ENCODE data around the gene MZT2B. TPM values are rescaled to one million over a fixed set of nuclear protein-coding genes. Genes with fewer than 3 reads are reported as not detected.
"Not testable (repeated sequence)": the region's sequence is repeated elsewhere in the genome, so short reads cannot be mapped to it uniquely, and the experiment has no call there.

Gene MZT2B
- total and polyA plus RNA-seq, 2 experiments from 2014 or later = 70.9 to 233 TPM

DNA sequence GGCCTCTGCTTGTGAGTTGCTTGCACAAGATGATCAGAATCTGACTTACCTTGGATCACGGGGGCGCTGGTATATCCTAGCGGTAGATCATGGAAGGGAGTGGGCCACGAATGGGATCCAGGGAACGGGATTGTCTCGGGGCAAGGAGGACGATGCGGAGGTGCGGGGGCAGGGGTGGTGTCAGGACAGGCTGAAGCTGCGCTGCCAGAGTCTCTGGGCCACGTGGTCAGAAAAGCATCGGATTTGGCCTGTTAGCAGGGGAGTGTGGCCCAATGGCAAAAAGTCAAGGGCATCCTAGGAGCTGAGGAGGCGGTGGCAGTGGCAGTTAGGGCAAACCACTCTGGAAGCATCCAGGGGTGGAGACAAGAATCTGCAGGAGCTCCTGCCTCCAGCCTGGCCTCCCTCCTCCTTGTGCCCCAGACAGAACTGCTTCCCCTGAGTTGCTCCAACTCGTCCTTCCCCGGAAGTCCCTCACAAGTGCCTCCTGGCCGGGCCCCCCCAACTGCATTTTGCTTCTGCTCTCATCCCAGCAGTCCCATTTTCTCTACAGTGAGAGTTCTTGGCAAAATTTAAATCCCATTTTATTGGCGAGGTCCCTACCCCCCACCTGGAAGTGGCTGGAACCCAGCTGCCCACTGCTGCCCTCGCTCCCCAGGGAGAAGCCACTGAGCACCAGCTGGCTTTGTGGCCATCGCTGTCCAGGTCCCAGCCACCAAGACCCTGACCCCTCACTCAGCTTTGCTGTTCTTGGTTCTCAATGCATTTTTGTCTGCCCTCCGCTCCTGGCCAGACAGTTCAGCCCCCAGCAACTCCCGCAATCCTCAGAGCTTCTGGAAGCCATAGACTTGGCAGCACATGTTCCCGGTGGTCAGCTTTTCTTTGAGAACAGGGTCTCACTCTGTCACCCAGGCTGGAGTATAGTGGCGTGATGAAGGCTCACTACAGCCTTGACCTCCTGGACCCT lies 31.6 kb upstream of the MZT2B start (continued):
- TF ChIP-seq STAT1 (IDR thresholded peaks at IDR 0.05; ENCODE audit: unreplicated experiment) (no peak), ZNF114 (CRISPR knock-in tag; IDR thresholded peaks at IDR 0.05) (no peak), JUNB (IDR thresholded peaks at IDR 0.05; ENCODE audit: unreplicated experiment) (no peak), ZNF331 (CRISPR knock-in tag; IDR thresholded peaks at IDR 0.05; ENCODE audit: low read depth) (no peak), POLR2AphosphoS5 (IDR thresholded peaks at IDR 0.05; ENCODE audit: low read depth) (no peak), CREB1 (CRISPR knock-in tag; IDR thresholded peaks at IDR 0.05; ENCODE audit: low read depth) (no peak), EZH2phosphoT487 (IDR thresholded peaks at IDR 0.05; ENCODE audit: unreplicated experiment) (no peak), NANOG (IDR thresholded peaks at IDR 0.05; ENCODE audit: borderline replicate concordance) (no peak)
- TF ChIP-seq, protein P1, sequence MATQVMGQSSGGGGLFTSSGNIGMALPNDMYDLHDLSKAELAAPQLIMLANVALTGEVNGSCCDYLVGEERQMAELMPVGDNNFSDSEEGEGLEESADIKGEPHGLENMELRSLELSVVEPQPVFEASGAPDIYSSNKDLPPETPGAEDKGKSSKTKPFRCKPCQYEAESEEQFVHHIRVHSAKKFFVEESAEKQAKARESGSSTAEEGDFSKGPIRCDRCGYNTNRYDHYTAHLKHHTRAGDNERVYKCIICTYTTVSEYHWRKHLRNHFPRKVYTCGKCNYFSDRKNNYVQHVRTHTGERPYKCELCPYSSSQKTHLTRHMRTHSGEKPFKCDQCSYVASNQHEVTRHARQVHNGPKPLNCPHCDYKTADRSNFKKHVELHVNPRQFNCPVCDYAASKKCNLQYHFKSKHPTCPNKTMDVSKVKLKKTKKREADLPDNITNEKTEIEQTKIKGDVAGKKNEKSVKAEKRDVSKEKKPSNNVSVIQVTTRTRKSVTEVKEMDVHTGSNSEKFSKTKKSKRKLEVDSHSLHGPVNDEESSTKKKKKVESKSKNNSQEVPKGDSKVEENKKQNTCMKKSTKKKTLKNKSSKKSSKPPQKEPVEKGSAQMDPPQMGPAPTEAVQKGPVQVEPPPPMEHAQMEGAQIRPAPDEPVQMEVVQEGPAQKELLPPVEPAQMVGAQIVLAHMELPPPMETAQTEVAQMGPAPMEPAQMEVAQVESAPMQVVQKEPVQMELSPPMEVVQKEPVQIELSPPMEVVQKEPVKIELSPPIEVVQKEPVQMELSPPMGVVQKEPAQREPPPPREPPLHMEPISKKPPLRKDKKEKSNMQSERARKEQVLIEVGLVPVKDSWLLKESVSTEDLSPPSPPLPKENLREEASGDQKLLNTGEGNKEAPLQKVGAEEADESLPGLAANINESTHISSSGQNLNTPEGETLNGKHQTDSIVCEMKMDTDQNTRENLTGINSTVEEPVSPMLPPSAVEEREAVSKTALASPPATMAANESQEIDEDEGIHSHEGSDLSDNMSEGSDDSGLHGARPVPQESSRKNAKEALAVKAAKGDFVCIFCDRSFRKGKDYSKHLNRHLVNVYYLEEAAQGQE (IDR thresholded peaks at IDR 0.05; ENCODE audit: unreplicated experiment) = no peak
- TF ChIP-seq, protein P2, sequence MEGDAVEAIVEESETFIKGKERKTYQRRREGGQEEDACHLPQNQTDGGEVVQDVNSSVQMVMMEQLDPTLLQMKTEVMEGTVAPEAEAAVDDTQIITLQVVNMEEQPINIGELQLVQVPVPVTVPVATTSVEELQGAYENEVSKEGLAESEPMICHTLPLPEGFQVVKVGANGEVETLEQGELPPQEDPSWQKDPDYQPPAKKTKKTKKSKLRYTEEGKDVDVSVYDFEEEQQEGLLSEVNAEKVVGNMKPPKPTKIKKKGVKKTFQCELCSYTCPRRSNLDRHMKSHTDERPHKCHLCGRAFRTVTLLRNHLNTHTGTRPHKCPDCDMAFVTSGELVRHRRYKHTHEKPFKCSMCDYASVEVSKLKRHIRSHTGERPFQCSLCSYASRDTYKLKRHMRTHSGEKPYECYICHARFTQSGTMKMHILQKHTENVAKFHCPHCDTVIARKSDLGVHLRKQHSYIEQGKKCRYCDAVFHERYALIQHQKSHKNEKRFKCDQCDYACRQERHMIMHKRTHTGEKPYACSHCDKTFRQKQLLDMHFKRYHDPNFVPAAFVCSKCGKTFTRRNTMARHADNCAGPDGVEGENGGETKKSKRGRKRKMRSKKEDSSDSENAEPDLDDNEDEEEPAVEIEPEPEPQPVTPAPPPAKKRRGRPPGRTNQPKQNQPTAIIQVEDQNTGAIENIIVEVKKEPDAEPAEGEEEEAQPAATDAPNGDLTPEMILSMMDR (conservative IDR thresholded peaks at IDR 0.05; ENCODE audit: low read depth in 2 of 2) = no peak
- TF ChIP-seq, protein P3, sequence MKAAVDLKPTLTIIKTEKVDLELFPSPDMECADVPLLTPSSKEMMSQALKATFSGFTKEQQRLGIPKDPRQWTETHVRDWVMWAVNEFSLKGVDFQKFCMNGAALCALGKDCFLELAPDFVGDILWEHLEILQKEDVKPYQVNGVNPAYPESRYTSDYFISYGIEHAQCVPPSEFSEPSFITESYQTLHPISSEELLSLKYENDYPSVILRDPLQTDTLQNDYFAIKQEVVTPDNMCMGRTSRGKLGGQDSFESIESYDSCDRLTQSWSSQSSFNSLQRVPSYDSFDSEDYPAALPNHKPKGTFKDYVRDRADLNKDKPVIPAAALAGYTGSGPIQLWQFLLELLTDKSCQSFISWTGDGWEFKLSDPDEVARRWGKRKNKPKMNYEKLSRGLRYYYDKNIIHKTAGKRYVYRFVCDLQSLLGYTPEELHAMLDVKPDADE (IDR thresholded peaks at IDR 0.05) = no peak

DNA sequence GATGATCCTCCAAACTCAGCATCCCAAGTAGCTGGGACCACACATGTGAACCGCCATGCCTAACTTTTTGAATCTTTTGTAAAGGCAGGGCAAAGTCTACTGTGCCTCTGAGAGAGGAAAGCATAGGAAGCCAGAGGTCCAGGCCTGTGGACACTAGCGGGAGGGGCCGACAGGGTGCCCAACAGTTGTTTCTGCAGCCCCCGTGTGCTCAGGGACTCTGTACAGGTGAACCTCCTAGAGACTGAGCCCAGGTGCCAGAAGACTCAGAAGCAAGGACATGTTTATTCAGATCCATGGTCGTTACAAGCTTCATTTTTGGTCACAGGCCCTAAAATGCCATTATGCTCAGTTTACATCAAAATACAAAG lies 30.9 kb upstream of the MZT2B start:
- H2AFZ ChIP-seq; H3K4me1 ChIP-seq (ENCODE audit: insufficient read depth); H3K27me3 ChIP-seq (ENCODE audit: insufficient read depth); H3K9me2 ChIP-seq (ENCODE audit: insufficient read depth); H4K20me1 ChIP-seq (replicated peaks; ENCODE audit: insufficient read depth); H3K79me2 ChIP-seq (replicated peaks; ENCODE audit: insufficient read depth); H3K9me3 Mint-ChIP-seq; H3K4me2 ChIP-seq; H3K27me3 Mint-ChIP-seq (ENCODE audit: insufficient read depth, low read depth, poor library complexity); H3K4me3 Mint-ChIP-seq; H3K27ac ChIP-seq (ENCODE audit: low read depth); ATAC-seq; DNase-seq (ENCODE audit: low spot score); H3K4me1 Mint-ChIP-seq; H3K27ac Mint-ChIP-seq; H3K4me3 ChIP-seq; H3K36me3 ChIP-seq (ENCODE audit: insufficient read depth); H3F3A ChIP-seq (replicated peaks; ENCODE audit: low read depth): not testable (repeated sequence)
- peaks cover 21% of the 10 kb centered on the region for H3K36me3 Mint-ChIP-seq (ENCODE audit: low read depth)

DNA sequence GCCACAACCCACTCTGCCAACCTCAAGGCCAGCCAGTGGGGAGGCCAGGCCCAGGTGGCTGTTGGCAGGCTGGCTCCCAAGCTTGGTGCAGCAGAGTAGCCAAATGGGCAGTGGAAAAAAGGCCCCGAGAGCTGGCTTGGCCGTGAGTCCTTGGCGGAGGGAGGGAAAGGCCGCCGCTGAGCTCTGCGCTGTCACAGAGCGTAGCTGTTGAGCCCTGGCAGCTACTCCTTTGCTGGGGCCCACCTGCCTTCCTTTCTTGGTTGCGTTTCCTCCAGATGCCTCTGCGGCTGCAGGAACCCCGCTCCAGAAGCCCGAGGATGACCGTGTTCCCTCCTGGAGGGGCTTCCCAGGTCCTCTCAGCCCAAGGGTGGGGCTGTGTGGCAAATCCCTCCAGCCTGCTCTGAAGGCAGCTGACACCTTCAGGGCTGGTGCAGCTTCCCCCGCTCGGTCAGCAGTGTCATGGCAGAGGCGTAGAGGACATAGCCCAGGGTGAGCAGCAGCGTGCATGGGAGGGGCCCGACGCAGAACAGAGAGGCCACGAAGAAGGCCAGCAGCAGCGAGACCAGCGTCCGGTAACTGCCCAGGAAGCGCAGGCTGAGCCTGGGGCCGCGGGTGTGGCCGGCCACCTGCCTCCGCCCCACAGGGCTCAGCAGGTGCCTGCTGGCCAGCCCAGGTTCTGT lies 29.8 kb upstream of the MZT2B start:
- not testable (repeated sequence) for DNase-seq (ENCODE audit: low spot score); H3K9me2 ChIP-seq (ENCODE audit: insufficient read depth); H3K27me3 Mint-ChIP-seq (ENCODE audit: insufficient read depth, low read depth, poor library complexity); H3K27ac Mint-ChIP-seq; H3K9me3 Mint-ChIP-seq; H3K4me1 Mint-ChIP-seq; H3F3A ChIP-seq (replicated peaks; ENCODE audit: low read depth); H3K4me2 ChIP-seq; ATAC-seq; H3K27me3 ChIP-seq (ENCODE audit: insufficient read depth); H4K20me1 ChIP-seq (replicated peaks; ENCODE audit: insufficient read depth); H3K27ac ChIP-seq (ENCODE audit: low read depth); H3K36me3 ChIP-seq (ENCODE audit: insufficient read depth); H3K4me3 Mint-ChIP-seq; H3K79me2 ChIP-seq (replicated peaks; ENCODE audit: insufficient read depth); H2AFZ ChIP-seq; H3K4me3 ChIP-seq; H3K4me1 ChIP-seq (ENCODE audit: insufficient read depth)
- H3K36me3 Mint-ChIP-seq (ENCODE audit: low read depth) = peaks cover 21% of the 10 kb centered on the region

Measured in GM23338 (cell line).